Mucosa of gallbladder (tissue), 1 donor: ENCODE measurements around the gene HECTD4. TPM values are rescaled to one million over a fixed set of nuclear protein-coding genes. Genes with fewer than 3 reads are reported as not detected.
A peak's percentile ranks its signal among the peaks of the same experiment; 100 is the strongest.
"Not testable (repeated sequence)": the region's sequence is repeated elsewhere in the genome, so short reads cannot be mapped to it uniquely, and the experiment has no call there.

ENCODE experiments used
- DNase-seq: peaks from one replicate; pipeline ENCODE4 v3.0.0-alpha.2; 2020; ENCODE audit warnings: low spot score
- total RNA-seq: library from RNA; stranded (reverse); gene quantifications from one replicate; pipeline ENCODE4 v1.2.1, GENCODE V29; 2021
- donor health status: DM: no; HTN: no; CAD: no.

The HECTD4 gene
- total RNA-seq, 1 donor from 2014 or later: 49.1 TPM

GRCh38 chr12:112162241-112162790 lies 219.9 kb downstream of the HECTD4 start:
- DNase-seq: no peak

GRCh38 chr12:112161711-112162110 lies 220.5 kb downstream of the HECTD4 start:
- DNase-seq: no peak

- DNase-seq: no peak
Measured at GRCh38 chr12:112160611-112161010, 221.6 kb downstream of the HECTD4 start.

GRCh38 chr12:112159146-112159541 lies 223.1 kb downstream of the HECTD4 start:
- no peak for DNase-seq

GRCh38 chr12:112158461-112159145 lies 223.6 kb downstream of the HECTD4 start:
- not testable (repeated sequence) for DNase-seq

GRCh38 chr12:112153893-112154219 lies 228.4 kb downstream of the HECTD4 start:
- DNase-seq: no peak

GRCh38 chr12:112153181-112153892 lies 228.9 kb downstream of the HECTD4 start:
- no peak for DNase-seq

GRCh38 chr12:112151766-112152541 lies 230.3 kb downstream of the HECTD4 start:
- no peak for DNase-seq

- DNase-seq: peak; percentile 22
Measured at GRCh38 chr12:112149596-112149995, 232.6 kb downstream of the HECTD4 start.

GRCh38 chr12:112148031-112148513 lies 234.2 kb downstream of the HECTD4 start:
- DNase-seq: no peak

GRCh38 chr12:112146123-112146522 lies 236.1 kb downstream of the HECTD4 start:
- DNase-seq: no peak

- no peak for DNase-seq
Measured at GRCh38 chr12:112140728-112141127, 241.5 kb downstream of the HECTD4 start.

- no peak for DNase-seq
Measured at GRCh38 chr12:112134731-112135130, 247.5 kb downstream of the HECTD4 start.

- DNase-seq: no peak
Measured at GRCh38 chr12:112133418-112133817, 248.8 kb downstream of the HECTD4 start.

- no peak for DNase-seq
Measured at GRCh38 chr12:112131686-112132085, 250.5 kb downstream of the HECTD4 start.

GRCh38 chr12:112130441-112130998 lies 251.7 kb downstream of the HECTD4 start:
- no peak for DNase-seq

- DNase-seq: no peak
Measured at GRCh38 chr12:112126911-112127310, 255.3 kb downstream of the HECTD4 start.

- no peak for DNase-seq
Measured at GRCh38 chr12:112126000-112126438, 256.2 kb downstream of the HECTD4 start.

- DNase-seq: peak; percentile 97
Measured at GRCh38 chr12:112125250-112125999, 256.8 kb downstream of the HECTD4 start, which contains the start of gene TRAFD1. TSS of gene TRAFD1 (plus strand) at chr12:112125560. CDS start at chr12:112130523, 4,963 bp downstream.

- no peak for DNase-seq
Measured at GRCh38 chr12:112124918-112125249, 257.3 kb downstream of the HECTD4 start.
